OCI-LY7 (cell line): Measurements from ENCODE around the gene IL12RB2. TPM values are rescaled to one million over a fixed set of nuclear protein-coding genes. Genes with fewer than 3 reads are reported as not detected.

ENCODE experiments used
- BruUV-seq: library from RNA; stranded (reverse); fragments of 400-500 nt; replicated peaks from 2 replicates; lab custom pipeline; 2021; lab: Mats Ljungman, UMichigan
- CTCF ChIA-PET: fragments of 300-600 bp; sonication (Branson Sonifier 250); formaldehyde crosslinking; loops from one replicate; lab custom pipeline; 2022; ENCODE audit warnings: antibody characterized with exemption; ENCODE audit not compliant: unreplicated experiment; lab: Charles Lee
- POLR2A ChIA-PET: fragments of 300-600 bp; sonication (Branson Sonifier 250); formaldehyde crosslinking; loops from one replicate; lab custom pipeline; 2022; ENCODE audit warnings: antibody characterized with exemption; lab: Charles Lee
- DNase-seq: peaks from one replicate; pipeline ENCODE4 v3.0.0-alpha.2; 2015; ENCODE audit warnings: low spot score
- H2AFZ ChIP-seq: fragments of 200-600 bp; sonication (generic), shearing (Covaris generic); 2 replicates; pipeline ENCODE4 v1.6.1; 2014; ENCODE audit warnings: mild to moderate bottlenecking, antibody characterized with exemption, low read length, moderate library complexity
- H3K27ac ChIP-seq: fragments of 200-600 bp; sonication (generic); 2 replicates; pipeline ENCODE4 v1.5.1; 2014; ENCODE audit warnings: mixed run types, low read depth, mild to moderate bottlenecking, moderate library complexity, low read length, inconsistent platforms; ENCODE audit not compliant: poor library complexity, severe bottlenecking
- H3K36me3 ChIP-seq: fragments of 200-600 bp; sonication (generic); 2 replicates; pipeline ENCODE4 v1.6.1; 2014; ENCODE audit warnings: mild to moderate bottlenecking, antibody characterized with exemption, low read length, moderate library complexity, mixed read lengths; ENCODE audit not compliant: insufficient read depth
- H3K4me1 ChIP-seq: fragments of 200-600 bp; sonication (generic); 2 replicates; pipeline ENCODE4 v1.5.1; 2014; ENCODE audit warnings: mild to moderate bottlenecking, low read length; ENCODE audit not compliant: insufficient read depth, poor library complexity, severe bottlenecking
- H3K4me2 ChIP-seq: fragments of 200-600 bp; sonication (generic); 2 replicates; pipeline ENCODE4 v1.6.1; 2014; ENCODE audit warnings: mild to moderate bottlenecking, low read length
- H3K4me3 ChIP-seq: fragments of 200-600 bp; sonication (generic); 2 replicates; pipeline ENCODE4 v1.5.1; 2014; ENCODE audit warnings: mild to moderate bottlenecking, low read depth, low read length; ENCODE audit not compliant: poor library complexity, severe bottlenecking
- H3K79me2 ChIP-seq: fragments of 200-600 bp; sonication (generic); 2 replicates; pipeline ENCODE4 v1.6.1; 2016; ENCODE audit warnings: low read depth, mild to moderate bottlenecking, low read length, moderate library complexity, mixed read lengths; ENCODE audit not compliant: insufficient read depth
- H3K9me2 ChIP-seq: fragments of 200-600 bp; sonication (generic); 2 replicates; pipeline ENCODE4 v1.6.1; 2016; ENCODE audit warnings: mild to moderate bottlenecking, low read length, mixed read lengths; ENCODE audit not compliant: insufficient read depth
- H3K9me3 ChIP-seq: fragments of 200-600 bp; sonication (generic); 2 replicates; pipeline ENCODE4 v1.6.1; 2014; ENCODE audit warnings: mild to moderate bottlenecking, mixed run types, low read length, mixed read lengths
- H4K20me1 ChIP-seq: fragments of 200-600 bp; sonication (generic); 2 replicates; pipeline ENCODE4 v1.6.1; 2014; ENCODE audit warnings: mild to moderate bottlenecking, antibody characterized with exemption, low read length, moderate library complexity, mixed read lengths; ENCODE audit not compliant: insufficient read depth
- EZH2phosphoT487 ChIP-seq: fragments of 200-600 bp; sonication (generic); IDR thresholded peaks from 2 replicates; pipeline ENCODE4 v1.6.1; 2018; ENCODE audit warnings: low read depth, borderline replicate concordance, mild to moderate bottlenecking, mixed run types, antibody characterized with exemption, low read length, moderate library complexity, mixed read lengths
- intact Hi-C: fragments of 100-400 bp; cut with micrococcal nuclease; formaldehyde crosslinking; loops from one replicate; pipeline ENCODE4 v1.10.0; 2022; ENCODE audit not compliant: unreplicated experiment
- total RNA-seq, 2 experiments: library from RNA; depleted of rRNA in 1 of 2; stranded (reverse); fragments of >200 nt in 1 of 2; shearing (Covaris generic) in 1 of 2; gene quantifications; 2 replicates each; pipeline ENCODE4 v1.2.3, GENCODE V29; 2014 to 2022
- TF ChIP-seq, protein P1 (sequence below): fragments of 200-600 bp; sonication (generic); conservative IDR thresholded peaks from 2 replicates; pipeline ENCODE4 v1.5.1; 2014; ENCODE audit warnings: mild to moderate bottlenecking, antibody characterized with exemption, low read length, moderate library complexity, mixed read lengths

IL12RB2 gene
- total RNA-seq, 2 experiments from 2014 or later, result not detected

DNA sequence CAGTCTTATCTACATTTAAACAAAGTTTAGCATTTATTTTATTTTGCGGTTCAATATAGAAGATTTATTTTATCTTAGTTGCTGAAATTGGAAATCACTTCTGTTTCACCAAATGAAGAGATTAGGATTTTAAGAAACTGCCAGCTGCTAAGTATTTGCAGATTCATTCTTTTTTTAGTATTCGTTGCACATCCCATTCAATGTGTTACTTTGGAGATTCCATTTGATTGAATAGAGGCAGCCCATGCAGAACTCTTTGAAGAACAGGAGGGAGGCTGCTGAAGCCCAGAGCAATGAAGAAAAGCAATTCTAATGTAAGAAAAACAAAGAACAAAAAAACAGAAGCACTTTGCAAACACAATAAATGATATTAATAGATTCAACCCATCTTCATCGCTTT lies 38.6 kb upstream of the IL12RB2 start:
- intact Hi-C loops, result no loop called here
- no peaks in the 10 kb centered on the region for H3K9me3 ChIP-seq
- no peak for DNase-seq
- no peaks in the 10 kb centered on the region for H3K36me3 ChIP-seq
- H3K4me2 ChIP-seq, result no peak overlapping the region
- TF ChIP-seq, protein P1, sequence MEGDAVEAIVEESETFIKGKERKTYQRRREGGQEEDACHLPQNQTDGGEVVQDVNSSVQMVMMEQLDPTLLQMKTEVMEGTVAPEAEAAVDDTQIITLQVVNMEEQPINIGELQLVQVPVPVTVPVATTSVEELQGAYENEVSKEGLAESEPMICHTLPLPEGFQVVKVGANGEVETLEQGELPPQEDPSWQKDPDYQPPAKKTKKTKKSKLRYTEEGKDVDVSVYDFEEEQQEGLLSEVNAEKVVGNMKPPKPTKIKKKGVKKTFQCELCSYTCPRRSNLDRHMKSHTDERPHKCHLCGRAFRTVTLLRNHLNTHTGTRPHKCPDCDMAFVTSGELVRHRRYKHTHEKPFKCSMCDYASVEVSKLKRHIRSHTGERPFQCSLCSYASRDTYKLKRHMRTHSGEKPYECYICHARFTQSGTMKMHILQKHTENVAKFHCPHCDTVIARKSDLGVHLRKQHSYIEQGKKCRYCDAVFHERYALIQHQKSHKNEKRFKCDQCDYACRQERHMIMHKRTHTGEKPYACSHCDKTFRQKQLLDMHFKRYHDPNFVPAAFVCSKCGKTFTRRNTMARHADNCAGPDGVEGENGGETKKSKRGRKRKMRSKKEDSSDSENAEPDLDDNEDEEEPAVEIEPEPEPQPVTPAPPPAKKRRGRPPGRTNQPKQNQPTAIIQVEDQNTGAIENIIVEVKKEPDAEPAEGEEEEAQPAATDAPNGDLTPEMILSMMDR, result no peak
- TF ChIP-seq EZH2phosphoT487, result no peak
- peaks cover 15% of the 10 kb centered on the region for H3K4me1 ChIP-seq
- ChIA-PET CTCF (no interaction called here), POLR2A (interaction anchor here (1.3 kb wide), 1 partner anchor 13 kb away, joined by 5 read pairs; no protein-coding TSS in a partner anchor)
- H3K9me2 ChIP-seq, result no peaks in the 10 kb centered on the region
- no peak overlapping the region for H2AFZ ChIP-seq
- no peak overlapping the region for H3K4me3 ChIP-seq
- no TSS peak for BruUV-seq
- H4K20me1 ChIP-seq, result no peaks in the 10 kb centered on the region
- no peak overlapping the region for H3K27ac ChIP-seq
- no peaks in the 10 kb centered on the region for H3K79me2 ChIP-seq

DNA sequence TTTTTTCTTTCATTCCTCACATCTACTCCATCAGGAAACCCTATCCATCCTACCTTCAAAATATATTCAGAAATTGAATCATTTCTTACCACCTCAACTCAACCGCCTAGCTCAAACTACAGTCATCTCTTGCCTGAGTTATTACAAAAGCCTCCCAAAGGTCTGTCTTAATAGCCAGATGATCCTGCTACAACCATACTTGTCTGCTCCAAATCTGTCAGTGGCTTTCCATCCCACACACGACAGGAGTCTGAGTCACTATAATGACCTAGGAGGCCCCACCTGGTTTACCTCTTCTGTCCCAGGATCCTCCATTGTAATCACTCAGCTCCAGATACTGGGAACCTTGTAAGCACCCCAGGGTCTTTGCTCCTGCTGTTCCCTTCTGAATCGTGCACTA lies 37.1 kb upstream of the IL12RB2 start:
- ChIA-PET CTCF (no interaction called here), POLR2A (no interaction called here)
- intact Hi-C loops, result no loop called here
- H3K9me2 ChIP-seq, result no peaks in the 10 kb centered on the region
- DNase-seq, result no peak
- H4K20me1 ChIP-seq, result no peaks in the 10 kb centered on the region
- no peaks in the 10 kb centered on the region for H3K36me3 ChIP-seq
- H3K9me3 ChIP-seq, result no peaks in the 10 kb centered on the region
- H3K4me1 ChIP-seq, result peaks cover 1% of the 10 kb centered on the region
- no peak overlapping the region for H3K27ac ChIP-seq
- no peak overlapping the region for H2AFZ ChIP-seq
- no TSS peak for BruUV-seq
- no peaks in the 10 kb centered on the region for H3K79me2 ChIP-seq
- no peak overlapping the region for H3K4me3 ChIP-seq
- H3K4me2 ChIP-seq, result no peak overlapping the region
- TF ChIP-seq, protein P1, result no peak
- no peak for TF ChIP-seq EZH2phosphoT487

DNA sequence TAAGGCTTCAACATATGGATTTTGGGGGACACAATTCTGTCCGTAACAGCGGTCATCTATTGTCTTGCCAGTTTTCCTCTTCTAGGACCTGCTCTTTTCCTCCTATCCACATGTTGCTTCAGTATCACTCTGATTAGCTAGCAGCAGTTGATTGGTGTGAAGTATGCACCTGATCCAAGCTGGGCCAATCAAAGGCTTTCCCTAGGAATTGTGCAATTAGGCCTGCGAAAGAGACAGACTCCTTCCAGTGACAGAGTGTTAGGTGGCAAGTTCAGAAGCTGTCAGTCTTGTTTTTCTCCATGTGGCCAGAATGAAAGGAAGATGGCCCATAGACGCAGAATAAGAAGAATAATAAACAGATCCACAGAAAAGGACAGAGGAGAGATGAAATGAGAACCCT lies 34.1 kb upstream of the IL12RB2 start:
- no peaks in the 10 kb centered on the region for H3K79me2 ChIP-seq
- TF ChIP-seq EZH2phosphoT487, result no peak
- TF ChIP-seq, protein P1, result no peak
- no peak overlapping the region for H2AFZ ChIP-seq
- ChIA-PET CTCF (no interaction called here), POLR2A (interaction anchor here (0.9 kb wide), 1 partner anchor 10 kb away, joined by 4 read pairs; no protein-coding TSS in a partner anchor)
- no peak overlapping the region for H3K4me2 ChIP-seq
- H3K27ac ChIP-seq, result no peak overlapping the region
- no peaks in the 10 kb centered on the region for H3K4me1 ChIP-seq
- intact Hi-C loops, result no loop called here
- DNase-seq, result no peak
- H3K4me3 ChIP-seq, result no peak overlapping the region
- H3K9me2 ChIP-seq, result no peaks in the 10 kb centered on the region
- no peaks in the 10 kb centered on the region for H3K36me3 ChIP-seq
- H4K20me1 ChIP-seq, result no peaks in the 10 kb centered on the region
- no TSS peak for BruUV-seq
- H3K9me3 ChIP-seq, result no peaks in the 10 kb centered on the region
